HG03095 (cell line): ENCODE results near the gene TMEM132A.

Experiments used
- ATAC-seq: cut with Tn5 transposase; IDR thresholded peaks from one replicate; pipeline ENCODE4 v1.9.1; 2021; ENCODE audit warnings: moderate library complexity; ENCODE audit not compliant: unreplicated experiment

TMEM132A gene

GRCh38 chr11:60936467-60937143, 12.3 kb downstream of the TMEM132A start:
- no peak for ATAC-seq

GRCh38 chr11:60937144-60937527, 12.9 kb downstream of the TMEM132A start:
- no peak for ATAC-seq

- ATAC-seq: no peak
These were observed 13.6 kb downstream of the TMEM132A start for GRCh38 chr11:60937811-60938210.

GRCh38 chr11:60938500-60938899, 14.2 kb downstream of the TMEM132A start:
- ATAC-seq: no peak

- ATAC-seq: no peak
These were observed 15.0 kb downstream of the TMEM132A start for GRCh38 chr11:60939301-60939700.

- ATAC-seq: no peak
These were observed 15.6 kb downstream of the TMEM132A start for GRCh38 chr11:60939855-60940254.

GRCh38 chr11:60941371-60942119, 17.3 kb downstream of the TMEM132A start:
- no peak for ATAC-seq

- no peak for ATAC-seq
These were observed 18.0 kb downstream of the TMEM132A start for GRCh38 chr11:60942219-60942618.

- no peak for ATAC-seq
These were observed 18.8 kb downstream of the TMEM132A start for GRCh38 chr11:60942970-60943565.

- no peak for ATAC-seq
These were observed 20.4 kb downstream of the TMEM132A start for GRCh38 chr11:60944490-60945294.

- ATAC-seq: no peak
These were observed 21.0 kb downstream of the TMEM132A start for GRCh38 chr11:60945295-60945667.

- ATAC-seq: no peak
These were observed 22.5 kb downstream of the TMEM132A start for GRCh38 chr11:60946601-60947264.

GRCh38 chr11:60947700-60948099, 23.4 kb downstream of the TMEM132A start:
- no peak for ATAC-seq

- no peak for ATAC-seq
These were observed 24.0 kb downstream of the TMEM132A start for GRCh38 chr11:60948250-60948649.

GRCh38 chr11:60950024-60950423, 25.8 kb downstream of the TMEM132A start:
- no peak for ATAC-seq

GRCh38 chr11:60950933-60951605, 26.8 kb downstream of the TMEM132A start:
- ATAC-seq: no peak

GRCh38 chr11:60951606-60951903, 27.3 kb downstream of the TMEM132A start:
- no peak for ATAC-seq

GRCh38 chr11:60951904-60952741, 27.9 kb downstream of the TMEM132A start, which contains the start of gene SLC15A3:
TSS of gene SLC15A3 (minus strand) at chr11:60952176. CDS start at chr11:60951551, 625 bp downstream.
- peak; percentile 60 for ATAC-seq

GRCh38 chr11:60952742-60953170, 28.5 kb downstream of the TMEM132A start:
- no peak for ATAC-seq
